ENCODE results near the gene HOXA7.
A peak's percentile ranks its signal among the peaks of the same experiment; 100 is the strongest.

DNA sequence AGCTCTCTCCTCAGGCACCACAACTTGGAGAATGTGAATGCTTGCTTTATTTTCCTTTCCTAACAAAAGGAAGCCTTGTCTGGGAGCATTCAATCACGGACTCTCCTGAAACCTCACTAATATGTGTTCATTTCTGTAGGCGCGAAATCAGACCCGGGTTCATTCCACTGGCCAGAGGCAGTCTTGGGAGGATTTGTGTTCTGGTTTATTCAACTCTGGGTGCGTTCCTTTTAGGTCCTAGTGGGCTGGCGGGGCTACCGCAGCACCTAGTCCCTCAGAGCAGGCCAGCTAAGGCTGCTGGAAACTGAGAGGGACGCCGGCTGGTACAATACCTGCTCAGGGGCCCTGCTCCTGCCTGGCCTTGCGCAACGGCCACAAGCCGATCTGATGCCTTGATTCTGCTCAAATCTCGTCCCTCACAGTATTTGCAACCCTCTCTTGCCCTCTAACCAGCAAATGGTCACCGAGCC, 33.4 kb downstream of the HOXA7 start:
- TF ChIP-seq CTCF (conservative IDR thresholded peaks at IDR 0.05; ENCODE audit: low read depth in 2 of 2) = no peak
- peak; percentile 99 for TF ChIP-seq EZH2 (IDR thresholded peaks at IDR 0.05; ENCODE audit: low read depth, unreplicated experiment)
- TF ChIP-seq, protein P1, sequence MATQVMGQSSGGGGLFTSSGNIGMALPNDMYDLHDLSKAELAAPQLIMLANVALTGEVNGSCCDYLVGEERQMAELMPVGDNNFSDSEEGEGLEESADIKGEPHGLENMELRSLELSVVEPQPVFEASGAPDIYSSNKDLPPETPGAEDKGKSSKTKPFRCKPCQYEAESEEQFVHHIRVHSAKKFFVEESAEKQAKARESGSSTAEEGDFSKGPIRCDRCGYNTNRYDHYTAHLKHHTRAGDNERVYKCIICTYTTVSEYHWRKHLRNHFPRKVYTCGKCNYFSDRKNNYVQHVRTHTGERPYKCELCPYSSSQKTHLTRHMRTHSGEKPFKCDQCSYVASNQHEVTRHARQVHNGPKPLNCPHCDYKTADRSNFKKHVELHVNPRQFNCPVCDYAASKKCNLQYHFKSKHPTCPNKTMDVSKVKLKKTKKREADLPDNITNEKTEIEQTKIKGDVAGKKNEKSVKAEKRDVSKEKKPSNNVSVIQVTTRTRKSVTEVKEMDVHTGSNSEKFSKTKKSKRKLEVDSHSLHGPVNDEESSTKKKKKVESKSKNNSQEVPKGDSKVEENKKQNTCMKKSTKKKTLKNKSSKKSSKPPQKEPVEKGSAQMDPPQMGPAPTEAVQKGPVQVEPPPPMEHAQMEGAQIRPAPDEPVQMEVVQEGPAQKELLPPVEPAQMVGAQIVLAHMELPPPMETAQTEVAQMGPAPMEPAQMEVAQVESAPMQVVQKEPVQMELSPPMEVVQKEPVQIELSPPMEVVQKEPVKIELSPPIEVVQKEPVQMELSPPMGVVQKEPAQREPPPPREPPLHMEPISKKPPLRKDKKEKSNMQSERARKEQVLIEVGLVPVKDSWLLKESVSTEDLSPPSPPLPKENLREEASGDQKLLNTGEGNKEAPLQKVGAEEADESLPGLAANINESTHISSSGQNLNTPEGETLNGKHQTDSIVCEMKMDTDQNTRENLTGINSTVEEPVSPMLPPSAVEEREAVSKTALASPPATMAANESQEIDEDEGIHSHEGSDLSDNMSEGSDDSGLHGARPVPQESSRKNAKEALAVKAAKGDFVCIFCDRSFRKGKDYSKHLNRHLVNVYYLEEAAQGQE (IDR thresholded peaks at IDR 0.05; ENCODE audit: unreplicated experiment) = no peak
- no peak for TF ChIP-seq JUNB (IDR thresholded peaks at IDR 0.05; ENCODE audit: unreplicated experiment)
- no peak for TF ChIP-seq POLR2AphosphoS5 (IDR thresholded peaks at IDR 0.05; ENCODE audit: low read depth)
- peak; percentile 80 for TF ChIP-seq EZH2phosphoT487 (IDR thresholded peaks at IDR 0.05; ENCODE audit: unreplicated experiment)
- TF ChIP-seq ZNF331 (CRISPR knock-in tag; IDR thresholded peaks at IDR 0.05; ENCODE audit: low read depth) = no peak
- no peak for TF ChIP-seq STAT1 (IDR thresholded peaks at IDR 0.05; ENCODE audit: unreplicated experiment)
- TF ChIP-seq NANOG (IDR thresholded peaks at IDR 0.05; ENCODE audit: borderline replicate concordance) = no peak

Measured in GM23338 (cell line).